Measurements from ENCODE around the gene UCMA. TPM values are rescaled to one million over a fixed set of nuclear protein-coding genes. Genes with fewer than 3 reads are reported as not detected.

Gene UCMA
- total and polyA plus RNA-seq, 2 experiments from 2014 or later, result not detected

DNA sequence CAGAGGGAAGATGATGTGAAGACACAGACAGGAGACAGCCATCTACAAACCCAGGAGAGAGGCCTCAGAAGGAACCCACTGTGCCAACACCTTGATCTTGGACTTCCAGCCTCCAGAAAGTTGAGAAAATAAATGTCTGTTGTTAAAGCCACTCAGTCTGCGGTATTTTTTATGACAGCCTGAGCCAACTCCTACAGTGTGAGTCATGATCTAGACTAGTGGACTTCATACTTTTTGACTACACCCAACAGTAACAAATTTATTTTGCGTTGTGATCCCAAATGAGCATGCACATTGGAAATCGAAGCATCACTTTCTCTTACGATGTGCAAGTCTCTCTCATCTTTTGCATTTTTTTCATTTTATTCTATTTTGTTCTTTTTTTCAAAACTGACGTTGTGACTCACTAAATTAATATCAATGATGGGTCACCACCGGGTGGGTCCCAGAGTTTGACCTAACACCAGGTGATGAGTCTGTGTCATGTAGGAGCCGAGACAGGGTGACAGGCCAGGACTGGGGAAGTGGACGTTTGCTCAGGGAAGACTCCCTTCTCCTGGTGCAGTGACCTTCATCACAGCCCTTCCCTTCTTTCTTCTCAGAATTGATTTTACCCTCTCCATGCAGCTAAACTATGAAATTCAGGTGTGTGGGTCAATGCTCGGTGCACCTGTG lies 36.8 kb upstream of the UCMA start:
- H3K4me3 ChIP-seq, result no peak overlapping the region
- TF ChIP-seq, protein P1, sequence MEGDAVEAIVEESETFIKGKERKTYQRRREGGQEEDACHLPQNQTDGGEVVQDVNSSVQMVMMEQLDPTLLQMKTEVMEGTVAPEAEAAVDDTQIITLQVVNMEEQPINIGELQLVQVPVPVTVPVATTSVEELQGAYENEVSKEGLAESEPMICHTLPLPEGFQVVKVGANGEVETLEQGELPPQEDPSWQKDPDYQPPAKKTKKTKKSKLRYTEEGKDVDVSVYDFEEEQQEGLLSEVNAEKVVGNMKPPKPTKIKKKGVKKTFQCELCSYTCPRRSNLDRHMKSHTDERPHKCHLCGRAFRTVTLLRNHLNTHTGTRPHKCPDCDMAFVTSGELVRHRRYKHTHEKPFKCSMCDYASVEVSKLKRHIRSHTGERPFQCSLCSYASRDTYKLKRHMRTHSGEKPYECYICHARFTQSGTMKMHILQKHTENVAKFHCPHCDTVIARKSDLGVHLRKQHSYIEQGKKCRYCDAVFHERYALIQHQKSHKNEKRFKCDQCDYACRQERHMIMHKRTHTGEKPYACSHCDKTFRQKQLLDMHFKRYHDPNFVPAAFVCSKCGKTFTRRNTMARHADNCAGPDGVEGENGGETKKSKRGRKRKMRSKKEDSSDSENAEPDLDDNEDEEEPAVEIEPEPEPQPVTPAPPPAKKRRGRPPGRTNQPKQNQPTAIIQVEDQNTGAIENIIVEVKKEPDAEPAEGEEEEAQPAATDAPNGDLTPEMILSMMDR (IDR thresholded peaks at IDR 0.05; ENCODE audit: low read depth, low read length), result no peak

DNA sequence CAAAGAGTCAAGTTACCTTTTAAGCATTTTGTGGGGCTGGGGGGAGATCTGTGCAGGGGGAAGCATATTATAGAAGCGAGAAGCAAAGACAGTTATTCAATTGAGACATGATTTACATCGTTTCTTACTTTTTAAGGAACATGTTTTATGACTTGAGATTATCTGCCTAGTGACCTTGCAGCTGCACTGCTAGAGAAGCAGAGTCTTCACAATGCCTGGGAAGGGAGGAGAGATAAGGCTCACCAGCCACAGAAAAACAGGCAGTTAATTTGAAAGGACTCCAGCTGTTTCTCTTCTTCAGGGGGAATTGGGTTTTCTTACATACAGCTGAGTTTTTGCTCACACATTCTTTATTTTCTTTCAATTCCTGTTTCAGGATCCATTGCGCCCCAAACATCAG lies 34.7 kb upstream of the UCMA start:
- no peak overlapping the region for H3K4me3 ChIP-seq
- no peaks in the 10 kb centered on the region for H3K27me3 ChIP-seq
- DNase-seq (ENCODE audit: low read depth in 1 of 2, low spot score in 1 of 2), result peak in 1 of 2 donors; percentile 55
- TF ChIP-seq, protein P1 (IDR thresholded peaks at IDR 0.05; ENCODE audit: low read depth, low read length), result no peak
- H3K27ac ChIP-seq, result no peak overlapping the region
- H3K9me3 ChIP-seq (ENCODE audit: low read depth), result no peaks in the 10 kb centered on the region
- no peaks in the 10 kb centered on the region for H3K36me3 ChIP-seq
- no peaks in the 10 kb centered on the region for H3K4me1 ChIP-seq (ENCODE audit: low read depth)

More for the DNA sequence above, 36.8 kb upstream of the UCMA start:
- Histone ChIP-seq H3K27me3 (no peaks in the 10 kb centered on the region), H3K36me3 (no peaks in the 10 kb centered on the region), H3K4me1 (ENCODE audit: low read depth) (no peaks in the 10 kb centered on the region), H3K27ac (no peak overlapping the region), H3K9me3 (ENCODE audit: low read depth) (no peaks in the 10 kb centered on the region)
- DNase-seq (ENCODE audit: low read depth in 1 of 2, low spot score in 1 of 2), result peak in 1 of 2 donors; percentile 46

DNA sequence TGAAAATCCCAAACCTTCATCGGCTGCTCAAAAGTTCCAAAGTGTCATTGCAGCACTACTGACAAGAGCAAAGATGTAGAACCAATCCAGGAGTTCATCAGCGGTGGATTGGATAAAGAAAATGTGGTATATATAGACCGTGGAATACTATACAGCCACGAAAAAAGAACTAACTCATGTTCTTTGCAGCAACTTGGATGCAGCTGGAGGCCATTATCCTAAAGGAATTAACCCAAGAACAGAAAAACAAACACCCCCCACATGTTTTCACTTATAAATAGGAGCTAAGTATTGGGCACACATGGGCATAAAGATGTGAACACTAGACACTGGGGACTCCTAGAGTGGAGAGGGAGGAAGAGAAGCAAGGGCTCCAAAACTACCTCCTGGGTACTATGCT lies 34.1 kb upstream of the UCMA start:
- H3K27ac ChIP-seq, result no peak overlapping the region
- no peaks in the 10 kb centered on the region for H3K36me3 ChIP-seq
- H3K27me3 ChIP-seq, result no peaks in the 10 kb centered on the region
- no peak overlapping the region for H3K4me3 ChIP-seq
- H3K9me3 ChIP-seq (ENCODE audit: low read depth), result no peaks in the 10 kb centered on the region
- DNase-seq (ENCODE audit: low read depth in 1 of 2, low spot score in 1 of 2), result no peak
- H3K4me1 ChIP-seq (ENCODE audit: low read depth), result no peaks in the 10 kb centered on the region
- TF ChIP-seq, protein P1 (IDR thresholded peaks at IDR 0.05; ENCODE audit: low read depth, low read length), result no peak

DNA sequence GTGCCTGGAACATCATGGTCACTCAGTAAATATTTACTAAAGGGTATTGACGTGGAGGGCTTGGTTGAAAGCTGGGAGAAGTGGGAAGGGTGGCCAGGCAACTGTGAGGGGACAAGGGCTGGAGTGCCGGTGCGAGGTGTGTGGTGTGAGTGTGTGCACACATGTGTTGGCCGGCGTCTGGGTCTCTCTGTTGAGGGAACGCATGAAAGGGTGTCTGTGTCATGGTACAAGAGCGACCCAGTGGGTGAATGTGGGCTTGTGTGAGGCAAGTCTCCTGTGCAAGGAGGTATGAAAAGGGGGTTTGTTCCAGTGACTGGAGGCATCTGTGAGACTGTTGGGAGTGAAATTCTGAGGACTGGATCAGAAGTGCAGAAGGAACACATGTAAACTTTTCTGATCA lies 29.4 kb upstream of the UCMA start:
- TF ChIP-seq, protein P1 (IDR thresholded peaks at IDR 0.05; ENCODE audit: low read depth, low read length), result no peak
- Histone ChIP-seq H3K27me3 (no peaks in the 10 kb centered on the region), H3K9me3 (ENCODE audit: low read depth) (no peaks in the 10 kb centered on the region), H3K27ac (no peak overlapping the region), H3K4me1 (ENCODE audit: low read depth) (no peaks in the 10 kb centered on the region), H3K4me3 (no peak overlapping the region), H3K36me3 (no peaks in the 10 kb centered on the region)
- DNase-seq (ENCODE audit: low read depth in 1 of 2, low spot score in 1 of 2), result no peak

GRCh38 chr10:13262433-13262832 lies 28.3 kb upstream of the UCMA start:
- H3K4me3 ChIP-seq, result no peak overlapping the region
- TF ChIP-seq, protein P1 (IDR thresholded peaks at IDR 0.05; ENCODE audit: low read depth, low read length), result no peak
- H3K27ac ChIP-seq, result no peak overlapping the region
- no peak for DNase-seq (ENCODE audit: low read depth in 1 of 2, low spot score in 1 of 2)
- no peaks in the 10 kb centered on the region for H3K36me3 ChIP-seq
- H3K27me3 ChIP-seq, result no peaks in the 10 kb centered on the region
- no peaks in the 10 kb centered on the region for H3K9me3 ChIP-seq (ENCODE audit: low read depth)
- H3K4me1 ChIP-seq (ENCODE audit: low read depth), result no peaks in the 10 kb centered on the region
